ENCODE results near the gene HNF4A. TPM values are rescaled to one million over a fixed set of nuclear protein-coding genes. Genes with fewer than 3 reads are reported as not detected.

The HNF4A gene
- total RNA-seq, 1 donor from 2014 or later, result not detected

- intact Hi-C loops (cut with micrococcal nuclease), result no loop called here
- Mint-ChIP-seq H3K4me3 (no peak overlapping the region), H3K27me3 (peaks cover 22% of the 10 kb centered on the region), H3K9me3 (no peaks in the 10 kb centered on the region), H3K27ac (no peak overlapping the region), H3K36me3 (ENCODE audit: low read depth) (no peaks in the 10 kb centered on the region), H3K4me1 (peaks cover 5% of the 10 kb centered on the region)
- ATAC-seq (ENCODE audit: low read depth) (no peak), DNase-seq (no peak)
- TF ChIP-seq, protein P1, sequence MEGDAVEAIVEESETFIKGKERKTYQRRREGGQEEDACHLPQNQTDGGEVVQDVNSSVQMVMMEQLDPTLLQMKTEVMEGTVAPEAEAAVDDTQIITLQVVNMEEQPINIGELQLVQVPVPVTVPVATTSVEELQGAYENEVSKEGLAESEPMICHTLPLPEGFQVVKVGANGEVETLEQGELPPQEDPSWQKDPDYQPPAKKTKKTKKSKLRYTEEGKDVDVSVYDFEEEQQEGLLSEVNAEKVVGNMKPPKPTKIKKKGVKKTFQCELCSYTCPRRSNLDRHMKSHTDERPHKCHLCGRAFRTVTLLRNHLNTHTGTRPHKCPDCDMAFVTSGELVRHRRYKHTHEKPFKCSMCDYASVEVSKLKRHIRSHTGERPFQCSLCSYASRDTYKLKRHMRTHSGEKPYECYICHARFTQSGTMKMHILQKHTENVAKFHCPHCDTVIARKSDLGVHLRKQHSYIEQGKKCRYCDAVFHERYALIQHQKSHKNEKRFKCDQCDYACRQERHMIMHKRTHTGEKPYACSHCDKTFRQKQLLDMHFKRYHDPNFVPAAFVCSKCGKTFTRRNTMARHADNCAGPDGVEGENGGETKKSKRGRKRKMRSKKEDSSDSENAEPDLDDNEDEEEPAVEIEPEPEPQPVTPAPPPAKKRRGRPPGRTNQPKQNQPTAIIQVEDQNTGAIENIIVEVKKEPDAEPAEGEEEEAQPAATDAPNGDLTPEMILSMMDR (IDR thresholded peaks at IDR 0.05), result no peak
- CTCF ChIA-PET, result no interaction called here
- POLR2A ChIA-PET, result no interaction called here
Observed at GRCh38 chr20:44390280-44390679, 34.8 kb downstream of the HNF4A start.

GRCh38 chr20:44392088-44392775, 36.7 kb downstream of the HNF4A start:
- no peak for DNase-seq
- TF ChIP-seq, protein P1 (IDR thresholded peaks at IDR 0.05), result no peak
- no peak overlapping the region for H3K27ac Mint-ChIP-seq
- H3K9me3 Mint-ChIP-seq, result no peaks in the 10 kb centered on the region
- POLR2A ChIA-PET, result no interaction called here
- H3K27me3 Mint-ChIP-seq, result peaks cover 28% of the 10 kb centered on the region
- intact Hi-C loops (cut with micrococcal nuclease), result no loop called here
- H3K4me3 Mint-ChIP-seq, result no peak overlapping the region
- peaks cover 5% of the 10 kb centered on the region for H3K4me1 Mint-ChIP-seq
- no peak for ATAC-seq (ENCODE audit: low read depth)
- H3K36me3 Mint-ChIP-seq (ENCODE audit: low read depth), result no peaks in the 10 kb centered on the region
- CTCF ChIA-PET, result interaction anchor here (1.6 kb wide), 1 partner anchor 10 kb away, joined by 6 read pairs; no protein-coding TSS in a partner anchor

GRCh38 chr20:44392776-44393607, 37.5 kb downstream of the HNF4A start:
- Mint-ChIP-seq H3K27ac (no peak overlapping the region), H3K4me3 (no peak overlapping the region), H3K36me3 (ENCODE audit: low read depth) (no peaks in the 10 kb centered on the region), H3K27me3 (peaks cover 25% of the 10 kb centered on the region), H3K4me1 (peaks cover 5% of the 10 kb centered on the region), H3K9me3 (no peaks in the 10 kb centered on the region)
- ChIA-PET CTCF (no interaction called here), POLR2A (no interaction called here)
- intact Hi-C loops (cut with micrococcal nuclease), result no loop called here
- no peak for DNase-seq
- ATAC-seq (ENCODE audit: low read depth), result no peak
- TF ChIP-seq, protein P1 (IDR thresholded peaks at IDR 0.05), result no peak

DNA sequence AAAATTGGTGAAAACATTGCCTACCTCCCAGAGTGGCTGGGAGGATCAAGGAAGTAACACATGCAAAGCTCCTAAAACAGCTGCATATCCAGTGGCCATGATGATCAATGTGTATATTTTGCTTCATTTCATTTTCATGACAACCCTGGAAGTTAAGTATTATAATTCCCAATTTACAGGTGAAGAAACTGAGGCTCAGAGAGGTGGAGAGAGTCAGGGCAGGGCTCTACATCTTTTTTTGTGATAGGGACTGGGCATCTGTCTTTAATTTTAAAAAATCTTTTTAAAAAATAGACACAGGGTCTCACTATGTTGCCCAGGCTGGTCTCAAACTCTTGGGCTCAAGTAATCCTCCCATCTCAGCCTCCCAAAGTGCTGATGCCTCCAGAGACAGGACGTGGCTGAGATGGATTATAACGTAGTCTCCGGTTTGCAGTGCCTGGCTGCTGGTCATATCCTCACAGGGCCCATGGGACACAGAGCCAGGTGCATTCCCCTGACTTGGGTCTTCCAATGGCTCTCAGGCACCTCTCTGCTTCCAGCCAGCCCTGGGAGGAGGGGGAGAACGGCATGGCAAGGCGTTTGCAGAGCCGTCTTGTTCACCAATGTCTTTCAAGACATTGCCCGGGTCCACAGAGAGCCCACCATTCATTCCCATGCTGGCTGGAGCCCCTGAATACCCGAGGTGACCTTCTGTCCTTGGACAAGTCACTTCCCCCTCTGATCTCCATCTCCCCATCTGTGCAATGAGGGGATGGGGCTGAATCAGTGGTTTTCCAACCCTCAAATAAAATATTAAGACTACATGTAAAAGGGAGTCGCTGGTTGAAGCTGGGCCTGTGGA, 38.3 kb downstream of the HNF4A start:
- intact Hi-C loops (cut with micrococcal nuclease), result no loop called here
- H3K27ac Mint-ChIP-seq, result no peak overlapping the region

More for the DNA sequence above, 38.3 kb downstream of the HNF4A start:
- TF ChIP-seq, protein P1 (IDR thresholded peaks at IDR 0.05), result no peak
- Mint-ChIP-seq H3K4me1 (peaks cover under 1% of the 10 kb centered on the region), H3K4me3 (no peak overlapping the region), H3K9me3 (no peaks in the 10 kb centered on the region), H3K36me3 (ENCODE audit: low read depth) (no peaks in the 10 kb centered on the region), H3K27me3 (peaks cover 19% of the 10 kb centered on the region)
- ChIA-PET POLR2A (no interaction called here), CTCF (no interaction called here)
- DNase-seq, result no peak
- ATAC-seq (ENCODE audit: low read depth), result no peak
